Measurements from ENCODE around the gene THADA. TPM values are rescaled to one million over a fixed set of nuclear protein-coding genes. Genes with fewer than 3 reads are reported as not detected.

The THADA gene
- total RNA-seq, 1 donor from 2014 or later = 33.8 TPM

DNA sequence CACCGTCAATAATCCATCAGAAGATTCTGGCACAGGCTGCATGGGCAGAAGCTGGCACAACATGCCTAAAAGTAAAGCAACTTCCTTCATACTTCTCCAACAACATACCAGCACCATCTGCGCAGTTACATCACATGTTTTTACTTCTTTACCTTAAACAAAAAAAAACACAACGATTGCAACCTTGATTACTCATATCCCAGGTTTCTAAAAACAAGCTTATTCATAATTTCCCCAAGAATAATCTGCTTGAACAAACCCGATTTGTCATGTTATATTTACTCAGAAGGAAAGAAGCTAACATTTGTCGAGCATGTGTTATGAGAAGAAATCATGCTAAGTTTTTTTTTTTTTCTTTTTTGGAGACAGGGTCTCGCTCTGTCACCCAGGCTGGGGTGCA is 54.7 kb downstream of the THADA start:
- H3K9me3 Mint-ChIP-seq = no peaks in the 10 kb centered on the region
- H3K27me3 Mint-ChIP-seq (ENCODE audit: low read depth) = no peaks in the 10 kb centered on the region
- H3K4me3 Mint-ChIP-seq = no peak overlapping the region
- no peak for DNase-seq (ENCODE audit: low read depth, low spot score)
- peaks cover 10% of the 10 kb centered on the region for H3K4me1 Mint-ChIP-seq
- H3K27ac Mint-ChIP-seq (ENCODE audit: unreplicated experiment) = no peak overlapping the region
- peaks cover 2% of the 10 kb centered on the region for H3K36me3 Mint-ChIP-seq (ENCODE audit: low read depth)
- TF ChIP-seq, protein P1, sequence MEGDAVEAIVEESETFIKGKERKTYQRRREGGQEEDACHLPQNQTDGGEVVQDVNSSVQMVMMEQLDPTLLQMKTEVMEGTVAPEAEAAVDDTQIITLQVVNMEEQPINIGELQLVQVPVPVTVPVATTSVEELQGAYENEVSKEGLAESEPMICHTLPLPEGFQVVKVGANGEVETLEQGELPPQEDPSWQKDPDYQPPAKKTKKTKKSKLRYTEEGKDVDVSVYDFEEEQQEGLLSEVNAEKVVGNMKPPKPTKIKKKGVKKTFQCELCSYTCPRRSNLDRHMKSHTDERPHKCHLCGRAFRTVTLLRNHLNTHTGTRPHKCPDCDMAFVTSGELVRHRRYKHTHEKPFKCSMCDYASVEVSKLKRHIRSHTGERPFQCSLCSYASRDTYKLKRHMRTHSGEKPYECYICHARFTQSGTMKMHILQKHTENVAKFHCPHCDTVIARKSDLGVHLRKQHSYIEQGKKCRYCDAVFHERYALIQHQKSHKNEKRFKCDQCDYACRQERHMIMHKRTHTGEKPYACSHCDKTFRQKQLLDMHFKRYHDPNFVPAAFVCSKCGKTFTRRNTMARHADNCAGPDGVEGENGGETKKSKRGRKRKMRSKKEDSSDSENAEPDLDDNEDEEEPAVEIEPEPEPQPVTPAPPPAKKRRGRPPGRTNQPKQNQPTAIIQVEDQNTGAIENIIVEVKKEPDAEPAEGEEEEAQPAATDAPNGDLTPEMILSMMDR (conservative IDR thresholded peaks at IDR 0.05) = no peak

DNA sequence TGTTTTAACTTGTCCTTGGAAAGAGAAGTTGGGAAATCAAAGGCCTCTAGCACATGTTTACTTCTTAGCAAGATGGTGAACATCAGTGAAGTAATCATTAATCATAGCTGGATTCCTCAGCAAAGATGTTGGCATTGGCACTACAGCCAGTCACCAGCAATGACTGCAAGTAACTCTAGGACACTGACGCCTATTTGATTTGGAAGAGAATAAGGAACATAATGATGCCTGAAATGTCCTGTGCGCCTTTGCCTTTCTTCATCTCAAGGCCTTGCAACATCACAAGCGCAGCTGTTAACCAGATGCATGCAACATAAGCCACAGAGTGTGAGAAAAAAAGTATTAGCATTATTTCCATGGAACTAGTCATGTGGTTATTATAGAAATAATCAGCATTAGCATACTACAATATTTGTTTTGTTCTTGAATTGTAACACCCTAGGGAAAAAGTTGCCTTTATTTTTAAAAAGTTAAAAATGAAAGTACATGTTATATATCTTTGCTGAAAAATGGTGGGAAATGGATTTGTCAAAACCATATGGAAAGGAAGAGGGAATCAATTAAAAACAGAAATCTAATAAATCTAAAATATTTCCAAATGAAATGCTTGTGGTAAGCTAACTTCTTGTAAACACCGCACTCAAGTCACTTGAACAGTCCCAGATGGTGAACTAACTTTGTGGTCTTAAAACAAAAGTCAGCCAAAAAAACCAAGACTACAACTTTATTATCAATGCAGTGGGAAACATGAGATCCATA is 55.6 kb downstream of the THADA start:
- Mint-ChIP-seq H3K27me3 (ENCODE audit: low read depth) (no peaks in the 10 kb centered on the region), H3K36me3 (ENCODE audit: low read depth) (peaks cover 3% of the 10 kb centered on the region), H3K4me3 (no peak overlapping the region), H3K4me1 (peaks cover 10% of the 10 kb centered on the region), H3K9me3 (no peaks in the 10 kb centered on the region), H3K27ac (ENCODE audit: unreplicated experiment) (no peak overlapping the region)
- TF ChIP-seq, protein P1 (conservative IDR thresholded peaks at IDR 0.05) = no peak
- DNase-seq (ENCODE audit: low read depth, low spot score) = no peak

DNA sequence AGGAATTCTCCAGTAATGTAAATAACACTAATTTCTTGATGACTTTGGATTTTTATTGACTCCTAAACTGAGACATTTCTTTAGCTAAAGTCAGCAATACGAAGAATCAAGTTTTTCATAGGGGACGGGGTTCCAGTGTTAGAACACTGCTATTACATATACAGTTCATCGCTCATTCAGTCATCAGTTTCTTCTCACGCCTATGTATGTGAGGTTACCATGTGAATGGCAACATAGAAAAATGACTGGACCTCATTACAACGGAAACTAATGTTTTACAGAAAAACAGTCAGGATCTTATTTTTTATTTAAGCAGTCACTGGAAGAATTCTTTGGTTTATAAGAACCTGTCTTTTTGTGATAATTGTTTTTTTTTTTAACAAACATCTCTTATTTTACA is 56.4 kb downstream of the THADA start:
- H3K4me1 Mint-ChIP-seq = peaks cover 10% of the 10 kb centered on the region
- DNase-seq (ENCODE audit: low read depth, low spot score) = no peak
- no peak overlapping the region for H3K4me3 Mint-ChIP-seq
- peaks cover 10% of the 10 kb centered on the region for H3K36me3 Mint-ChIP-seq (ENCODE audit: low read depth)
- no peak overlapping the region for H3K27ac Mint-ChIP-seq (ENCODE audit: unreplicated experiment)
- TF ChIP-seq, protein P1 (conservative IDR thresholded peaks at IDR 0.05) = no peak
- no peaks in the 10 kb centered on the region for H3K27me3 Mint-ChIP-seq (ENCODE audit: low read depth)
- no peaks in the 10 kb centered on the region for H3K9me3 Mint-ChIP-seq

DNA sequence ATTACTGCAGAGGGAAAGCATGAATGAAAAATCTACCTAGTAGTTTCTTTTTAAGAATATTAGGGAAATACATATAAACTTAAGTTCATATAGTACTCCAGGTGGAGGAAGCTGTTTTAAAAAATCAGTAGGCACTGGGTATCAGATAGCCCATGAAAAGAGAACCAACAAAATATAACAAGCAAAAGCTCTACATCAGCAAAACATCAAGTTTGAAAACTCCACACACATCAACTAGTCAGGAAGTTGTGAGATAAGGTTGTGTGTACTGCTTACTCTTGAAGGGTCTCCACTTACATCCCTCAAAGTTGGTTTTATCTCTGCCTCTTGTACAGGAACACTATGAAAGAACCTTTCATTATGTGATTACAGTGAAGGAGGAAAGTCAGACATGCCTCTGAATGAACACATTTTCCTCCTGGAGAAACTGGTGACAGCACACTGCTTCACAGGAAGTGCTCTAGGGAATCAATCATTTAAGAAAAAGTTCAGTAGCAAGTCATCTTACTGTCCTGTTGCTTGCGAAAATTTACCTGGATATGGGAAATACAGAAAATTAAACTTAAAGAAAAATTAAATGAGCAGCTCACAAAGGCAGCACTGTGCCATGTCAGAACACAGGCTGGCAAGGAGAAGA is 57.7 kb downstream of the THADA start:
- DNase-seq (ENCODE audit: low read depth, low spot score) = no peak
- H3K27ac Mint-ChIP-seq (ENCODE audit: unreplicated experiment) = peak overlapping the region; percentile 85
- TF ChIP-seq, protein P1 (conservative IDR thresholded peaks at IDR 0.05) = no peak
- H3K36me3 Mint-ChIP-seq (ENCODE audit: low read depth) = peaks cover 16% of the 10 kb centered on the region
- no peak overlapping the region for H3K4me3 Mint-ChIP-seq
- no peaks in the 10 kb centered on the region for H3K27me3 Mint-ChIP-seq (ENCODE audit: low read depth)
- H3K9me3 Mint-ChIP-seq = no peaks in the 10 kb centered on the region
- peaks cover 10% of the 10 kb centered on the region for H3K4me1 Mint-ChIP-seq

DNA sequence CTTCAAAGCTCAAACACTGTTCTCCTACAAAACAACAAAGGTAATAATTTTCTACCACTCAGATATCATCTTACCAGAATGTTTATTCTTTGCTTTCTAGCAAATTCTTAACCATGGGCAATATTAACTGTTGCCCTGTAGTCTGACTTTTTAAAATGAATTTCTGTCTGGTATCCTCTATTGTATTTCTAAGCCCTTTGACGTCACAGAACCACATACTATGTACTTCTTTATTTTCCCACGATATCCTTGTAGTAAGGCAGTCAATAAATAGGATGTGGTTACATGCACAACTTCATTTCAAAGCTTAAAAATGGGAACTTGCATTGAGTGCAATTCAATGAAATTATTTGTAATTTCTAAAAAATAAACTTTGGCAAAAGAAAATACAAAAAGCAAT is 58.7 kb downstream of the THADA start:
- Mint-ChIP-seq H3K4me1 (peaks cover 10% of the 10 kb centered on the region), H3K27ac (ENCODE audit: unreplicated experiment) (no peak overlapping the region), H3K36me3 (ENCODE audit: low read depth) (peaks cover 24% of the 10 kb centered on the region), H3K9me3 (no peaks in the 10 kb centered on the region), H3K27me3 (ENCODE audit: low read depth) (no peaks in the 10 kb centered on the region), H3K4me3 (no peak overlapping the region)
- TF ChIP-seq, protein P1 (conservative IDR thresholded peaks at IDR 0.05) = no peak
- no peak for DNase-seq (ENCODE audit: low read depth, low spot score)
